GM19395 (cell line): Measurements from ENCODE around the gene PPP2R2C.

Experiments
- ATAC-seq: cut with Tn5 transposase; IDR thresholded peaks from one replicate; pipeline ENCODE4 v1.9.1; 2021; ENCODE audit warnings: mild to moderate bottlenecking, moderate library complexity; ENCODE audit not compliant: unreplicated experiment

PPP2R2C gene

GRCh38 chr4:6494431-6495295 is 22.2 kb upstream of the PPP2R2C start:
- ATAC-seq: no peak

DNA sequence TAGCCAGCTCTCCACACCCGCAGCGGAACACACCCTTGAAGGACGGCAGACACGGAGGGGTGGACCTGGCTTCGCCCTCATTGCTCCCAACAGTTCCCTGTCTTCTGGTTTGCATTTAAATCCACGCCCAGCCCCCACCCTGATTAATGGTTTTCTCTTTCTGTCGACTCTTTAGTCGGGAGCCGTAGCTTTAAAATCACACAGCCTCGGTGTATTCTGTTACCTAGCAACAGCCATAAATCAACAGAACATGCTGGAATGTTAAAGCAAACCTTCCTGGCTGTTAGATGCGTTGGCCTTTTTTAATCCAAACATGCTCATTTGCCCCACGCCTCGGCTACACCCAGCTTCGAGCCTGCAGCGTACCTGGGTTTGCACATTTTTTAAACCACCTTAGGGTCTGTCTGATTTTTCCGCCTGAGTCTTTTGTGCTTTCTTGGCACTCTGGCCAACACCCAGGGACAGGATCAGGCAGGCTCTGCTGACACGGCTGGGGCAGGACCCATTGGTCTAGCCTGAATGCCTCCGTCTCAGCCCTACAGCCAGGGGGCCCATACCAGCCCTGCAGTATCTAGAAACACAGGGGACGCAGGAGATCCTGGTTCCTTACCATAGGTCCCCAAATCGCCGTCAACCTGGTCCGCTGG is 21.4 kb upstream of the PPP2R2C start:
- no peak for ATAC-seq

DNA sequence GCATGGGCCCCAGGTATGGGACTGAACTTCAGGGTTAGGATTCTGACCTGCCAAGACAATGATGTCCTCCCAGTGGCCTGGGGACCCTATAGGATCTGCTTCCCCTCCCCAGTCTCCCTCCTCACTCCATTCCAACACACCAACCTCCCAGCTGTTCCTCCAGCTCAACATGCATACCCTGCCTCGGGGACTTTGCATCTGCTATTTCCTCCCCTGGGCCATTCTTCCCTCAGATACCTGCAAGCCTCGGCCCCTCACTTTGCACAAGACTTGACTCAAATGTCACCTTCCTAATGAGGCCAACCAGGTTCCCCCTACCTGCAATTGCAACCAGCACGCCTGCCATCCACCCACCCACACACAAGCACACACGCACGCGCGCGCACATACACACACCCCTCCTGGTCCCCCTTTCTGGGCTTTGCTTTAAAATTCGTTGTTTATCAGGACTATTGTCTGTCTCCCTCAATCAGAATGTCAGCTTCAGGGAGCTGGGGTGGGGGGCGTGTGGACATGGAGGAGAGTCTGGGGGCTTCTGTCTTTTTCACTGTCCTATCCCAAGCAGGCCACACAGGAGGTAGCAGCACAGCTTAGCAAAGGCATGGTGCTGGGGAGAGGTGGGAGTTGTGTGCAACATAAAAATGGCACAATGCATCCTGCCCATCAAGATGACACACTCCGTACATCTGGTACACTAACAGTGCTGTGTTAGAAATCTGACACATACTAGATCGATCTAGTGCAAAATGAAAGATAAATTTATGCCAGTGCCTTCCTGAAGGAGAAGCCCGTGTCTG is 20.6 kb upstream of the PPP2R2C start:
- no peak for ATAC-seq

- ATAC-seq: no peak
Measured at GRCh38 chr4:6492027-6492590, 19.7 kb upstream of the PPP2R2C start.

DNA sequence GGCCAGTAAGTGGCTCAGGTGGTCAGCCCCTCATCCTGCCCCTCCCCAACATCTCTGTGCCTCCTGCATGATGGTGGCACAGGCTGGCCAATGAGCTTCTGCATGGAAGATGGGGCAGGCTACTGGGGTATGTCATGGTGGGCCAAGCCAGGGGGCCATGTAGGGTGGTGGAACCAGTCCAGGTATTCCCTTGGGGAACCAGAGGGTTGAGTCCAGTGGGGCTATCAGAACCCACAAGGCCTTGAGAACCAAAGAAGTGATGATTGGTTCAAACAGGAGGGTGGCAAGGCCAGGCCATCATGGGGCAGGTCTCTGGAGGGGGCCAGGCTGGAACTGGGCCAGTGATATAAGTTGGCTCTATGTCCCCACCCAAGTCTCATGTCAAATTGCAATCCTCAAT is 18.8 kb upstream of the PPP2R2C start:
- no peak for ATAC-seq

- ATAC-seq: no peak
Measured at GRCh38 chr4:6489927-6490326, 17.5 kb upstream of the PPP2R2C start.

- ATAC-seq: no peak
Measured at GRCh38 chr4:6487466-6487865, 15.1 kb upstream of the PPP2R2C start.

- ATAC-seq: no peak
Measured at GRCh38 chr4:6480534-6481088, 8.2 kb upstream of the PPP2R2C start.

- ATAC-seq: no peak
Measured at GRCh38 chr4:6478546-6479220, 6.3 kb upstream of the PPP2R2C start.

- no peak for ATAC-seq
Measured at GRCh38 chr4:6476893-6477292, 4.5 kb upstream of the PPP2R2C start.

DNA sequence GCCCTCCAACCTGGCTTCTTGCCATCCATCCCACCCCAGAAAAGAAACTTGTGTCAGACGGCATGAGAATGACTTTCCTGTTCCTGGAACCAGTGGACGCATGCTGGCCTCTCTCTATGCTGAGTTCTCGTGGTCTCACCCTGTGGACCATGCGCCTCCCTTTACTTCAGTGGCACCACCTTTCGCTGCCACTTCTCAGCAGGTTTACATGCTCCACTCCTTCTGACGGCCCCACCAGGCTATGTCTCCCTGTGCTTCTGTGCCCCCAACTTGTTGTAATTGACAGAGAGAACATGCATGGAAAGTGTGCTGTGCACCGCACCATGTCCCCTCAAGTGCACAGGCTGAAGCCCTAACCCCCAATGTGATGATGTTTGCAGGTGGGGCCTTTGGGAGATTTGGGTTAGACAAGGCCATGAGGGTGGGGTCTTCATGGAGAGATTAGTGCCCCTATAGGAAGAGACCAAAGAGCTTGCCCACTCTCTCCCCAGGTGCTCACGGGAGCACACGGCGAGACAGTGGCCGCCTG is 3.1 kb upstream of the PPP2R2C start:
- ATAC-seq: no peak

- ATAC-seq: no peak
Measured at GRCh38 chr4:6474705-6475457, 2.5 kb upstream of the PPP2R2C start.

DNA sequence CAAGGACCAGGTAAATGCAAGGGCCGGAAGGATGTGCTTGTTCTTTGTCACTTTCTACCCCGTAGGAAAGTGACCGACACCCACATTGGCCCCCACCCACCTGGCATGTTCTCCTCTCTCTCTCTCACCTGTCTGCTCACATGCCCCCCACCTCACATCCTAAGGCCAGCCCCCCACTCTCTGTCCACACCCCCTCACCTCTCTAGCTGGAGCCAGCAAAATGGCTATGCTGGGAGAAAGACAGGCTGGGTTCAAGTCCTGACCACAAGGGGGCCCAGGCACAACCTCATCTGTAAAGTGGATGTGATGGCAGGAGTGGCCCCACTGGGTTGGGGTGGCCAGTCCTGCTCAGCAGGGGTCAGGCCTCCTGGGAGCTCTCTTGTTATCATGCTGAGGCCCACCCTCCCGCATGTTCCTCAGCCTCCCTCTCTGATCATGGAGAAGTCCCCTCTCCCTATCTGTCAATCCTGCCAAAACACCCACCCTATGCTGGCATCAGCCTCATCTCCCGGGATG is 1.7 kb upstream of the PPP2R2C start:
- no peak for ATAC-seq

DNA sequence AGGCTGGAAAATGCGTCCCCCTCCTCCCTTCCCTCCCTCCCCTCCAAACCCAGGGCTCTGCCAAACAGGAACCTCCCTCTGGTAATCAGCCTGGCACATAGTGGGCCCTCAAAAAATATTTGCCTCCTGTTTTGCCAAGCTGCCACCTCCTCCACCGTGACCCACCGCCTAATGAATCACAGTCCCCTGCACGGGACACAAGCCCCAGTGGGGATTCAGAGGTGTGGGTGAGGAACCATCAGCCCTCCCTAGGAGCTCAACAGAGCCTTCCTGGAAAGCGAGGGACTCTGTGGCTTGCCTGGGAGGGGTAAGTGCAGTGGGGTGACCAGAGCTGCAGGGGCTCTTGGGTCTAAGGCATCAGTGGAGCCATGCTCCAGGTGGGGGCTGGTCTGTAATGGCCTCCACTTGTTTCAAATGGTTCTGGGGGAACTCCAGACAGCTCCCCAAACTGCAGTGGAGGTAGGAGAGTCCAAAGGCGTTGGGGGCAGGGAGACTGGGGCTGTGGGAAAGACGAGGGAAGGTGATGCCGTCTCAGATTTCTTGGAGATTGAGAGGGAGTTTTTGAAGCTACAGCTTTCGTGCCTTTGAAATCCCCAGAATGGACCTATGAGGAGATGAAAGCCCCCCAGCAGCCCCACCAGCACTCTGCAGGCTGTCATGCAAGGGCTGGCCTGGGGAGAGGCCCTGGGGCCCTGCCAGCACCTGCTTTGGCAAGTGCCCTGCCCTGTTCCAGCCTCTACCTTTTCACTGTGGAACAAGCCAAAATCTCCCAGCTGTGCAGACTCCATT is 1.0 kb upstream of the PPP2R2C start:
- no peak for ATAC-seq

DNA sequence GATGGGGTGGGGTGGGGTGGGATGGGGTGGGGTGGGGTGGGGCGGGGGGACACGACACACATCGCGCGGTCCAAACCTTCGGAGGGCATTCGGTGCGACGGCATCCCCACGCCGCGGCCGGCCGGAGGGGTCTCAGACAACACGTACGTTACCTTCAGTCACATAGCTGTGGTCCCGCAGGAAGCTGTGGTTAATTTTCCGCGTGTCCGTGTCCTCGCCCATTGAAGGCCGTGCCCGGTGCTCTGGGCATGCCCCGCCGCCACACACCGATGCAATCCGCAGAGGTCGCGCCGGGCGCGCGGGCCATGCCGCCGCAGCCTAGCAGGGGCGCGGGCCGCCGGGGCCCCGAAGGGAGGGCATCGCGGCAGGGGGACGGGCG is 417 bp downstream of the PPP2R2C start:
- ATAC-seq: no peak

DNA sequence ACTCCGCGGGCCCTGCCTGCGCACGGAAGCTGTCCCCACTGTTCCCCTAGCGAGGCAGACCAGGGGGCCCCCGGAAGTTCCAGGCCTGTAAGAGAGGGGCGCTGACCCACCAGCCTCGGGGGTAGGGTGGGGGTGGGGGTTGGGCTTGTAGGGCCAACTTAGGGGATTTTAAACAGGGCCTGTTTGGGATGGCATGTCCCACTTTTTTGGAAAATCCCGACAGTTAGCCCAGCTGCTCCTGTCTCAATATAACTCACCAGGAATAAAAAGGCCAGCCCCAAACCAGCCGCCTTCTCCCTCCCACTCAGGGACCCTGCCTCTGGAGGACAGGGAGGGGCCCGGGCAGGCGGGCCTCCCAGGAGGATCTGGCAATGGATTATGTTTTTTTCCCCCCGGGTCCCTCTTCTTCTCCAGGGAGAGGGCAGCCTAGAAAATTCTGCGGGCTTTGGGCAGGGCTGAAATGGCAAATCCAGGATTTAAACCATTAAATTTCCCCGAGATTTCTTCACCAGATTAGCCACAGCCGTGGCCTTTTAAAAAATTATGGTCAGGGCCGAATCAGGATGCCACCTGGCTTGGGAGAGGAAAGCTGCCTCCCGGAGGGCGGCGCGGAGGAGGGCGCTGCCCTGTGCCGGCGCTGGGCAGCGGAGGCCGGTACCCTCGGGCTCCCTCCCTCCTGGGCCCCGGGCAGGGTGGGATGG is 957 bp downstream of the PPP2R2C start:
- ATAC-seq: no peak

GRCh38 chr4:6470502-6471306 is 1.7 kb downstream of the PPP2R2C start:
- ATAC-seq: no peak
